Measurements from ENCODE around the gene PGPEP1. TPM values are rescaled to one million over a fixed set of nuclear protein-coding genes. Genes with fewer than 3 reads are reported as not detected.
"Not testable (repeated sequence)": the region's sequence is repeated elsewhere in the genome, so short reads cannot be mapped to it uniquely, and the experiment has no call there.

The PGPEP1 gene
- total RNA-seq, 1 donor, result 21.4 TPM

DNA sequence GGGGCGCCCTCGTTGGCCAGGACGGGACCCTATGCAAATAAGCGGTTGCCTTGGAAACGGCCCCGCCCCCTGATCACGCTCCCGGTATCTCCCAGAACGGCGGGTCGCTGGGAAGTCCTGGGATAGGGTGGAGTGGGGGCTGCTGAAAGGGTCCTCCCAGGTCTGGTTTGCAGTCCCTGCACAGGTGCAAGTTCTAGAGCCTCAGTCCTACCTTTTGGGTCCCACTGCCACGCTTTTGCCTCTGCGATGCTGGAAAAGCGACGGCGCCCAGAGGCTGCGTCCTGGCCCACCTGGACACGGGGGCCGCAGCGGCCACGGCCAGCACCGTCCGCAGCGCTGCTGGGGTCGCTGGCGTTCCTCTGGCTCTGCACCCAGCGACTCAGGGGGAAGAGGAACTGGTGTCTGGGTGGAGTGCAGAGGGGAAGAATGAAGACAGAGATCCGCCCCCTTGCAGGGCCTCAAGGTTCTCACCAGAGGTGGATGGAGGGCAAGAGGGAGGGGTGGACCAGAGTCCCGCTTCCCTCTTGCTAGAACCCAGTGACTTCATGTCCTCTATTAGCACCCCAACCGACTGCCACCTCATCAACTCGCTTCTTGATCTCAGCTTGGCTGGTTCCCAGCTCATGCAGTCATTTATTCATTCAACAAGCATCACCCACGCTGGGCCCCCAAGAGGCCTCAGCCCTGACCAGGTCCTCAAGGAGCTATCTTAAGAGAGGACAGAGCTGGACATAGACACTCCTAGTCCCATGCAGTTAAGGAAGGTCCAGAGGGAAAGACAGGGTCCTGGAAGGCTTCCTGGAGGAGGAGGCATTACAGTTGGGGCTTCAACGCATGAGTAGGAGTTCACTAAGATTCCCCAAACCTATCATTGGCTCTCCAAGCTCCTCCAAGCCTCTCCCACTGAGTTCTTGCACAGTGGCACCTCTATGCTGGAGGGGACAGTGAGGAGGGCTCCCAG lies 57.1 kb downstream of the PGPEP1 start, which contains the start of gene LRRC25:
LRRC25 (minus strand) TSS at position 381 of the 961 bp plus-strand sequence. CDS start 659 bp downstream, outside the sequence.
- peaks cover 82% of the 10 kb centered on the region for H3K4me1 ChIP-seq (ENCODE audit: insufficient read depth, low read length)
- peak within 1 kb of the TSS; percentile 81 for H3K4me3 ChIP-seq (ENCODE audit: low read length)
- no peaks in the 10 kb centered on the region for H3K9me3 ChIP-seq (ENCODE audit: low read depth, low read length)
- H3K27me3 ChIP-seq (ENCODE audit: insufficient read depth, low read length), result no peaks in the 10 kb centered on the region

DNA sequence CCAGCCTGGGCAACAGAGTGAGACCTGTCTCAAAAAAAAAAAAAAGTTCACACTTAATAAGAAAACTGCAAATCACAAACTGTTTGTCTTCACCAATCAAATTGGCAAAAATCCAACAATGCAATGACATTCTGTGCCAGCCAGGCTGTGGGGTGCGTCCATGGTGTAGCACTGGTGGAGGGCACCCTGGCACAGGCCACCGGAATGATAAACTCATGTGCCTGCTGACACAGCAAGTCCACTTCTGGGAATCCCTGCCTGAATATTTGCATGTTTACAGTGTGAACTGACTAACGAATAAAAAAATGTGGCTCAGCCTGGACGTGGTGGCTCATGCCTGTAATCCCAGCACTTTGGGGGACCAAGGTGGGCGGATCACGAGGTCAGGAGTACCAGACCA lies 58.6 kb downstream of the PGPEP1 start:
- Histone ChIP-seq H3K4me3 (ENCODE audit: low read length) (no peak overlapping the region), H3K9me3 (ENCODE audit: low read depth, low read length) (no peaks in the 10 kb centered on the region), H3K4me1 (ENCODE audit: insufficient read depth, low read length) (peaks cover 80% of the 10 kb centered on the region), H3K27me3 (ENCODE audit: insufficient read depth, low read length) (no peaks in the 10 kb centered on the region)

DNA sequence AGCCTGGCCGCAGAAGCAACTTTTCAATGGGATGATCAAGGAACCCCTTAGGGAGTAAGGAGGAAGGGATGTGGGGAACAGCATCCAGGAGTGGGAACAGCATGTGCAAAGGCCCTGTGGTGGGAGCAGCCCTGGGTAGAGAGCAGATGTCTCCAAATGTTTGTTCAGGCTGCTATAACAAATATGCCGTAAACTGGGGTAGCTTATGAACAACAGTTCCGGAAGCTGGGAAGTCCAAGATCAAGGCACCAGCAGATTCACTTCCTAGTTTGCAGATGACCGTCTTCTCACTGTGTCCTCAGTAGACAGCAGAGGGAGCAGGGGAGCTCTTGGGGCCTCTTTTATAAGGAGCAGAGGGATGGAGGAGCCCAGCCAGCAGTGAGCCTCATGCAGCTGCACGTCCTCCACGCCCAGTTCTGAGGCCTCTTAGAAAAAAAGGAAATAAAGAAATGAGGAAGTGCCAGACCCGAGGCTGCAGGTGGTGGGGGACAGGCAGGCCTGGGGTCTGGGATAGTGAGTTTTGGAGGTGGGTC lies 61.2 kb downstream of the PGPEP1 start:
- H3K27me3 ChIP-seq (ENCODE audit: insufficient read depth, low read length), result no peaks in the 10 kb centered on the region
- H3K4me3 ChIP-seq (ENCODE audit: low read length), result no peak overlapping the region
- no peaks in the 10 kb centered on the region for H3K9me3 ChIP-seq (ENCODE audit: low read depth, low read length)
- H3K4me1 ChIP-seq (ENCODE audit: insufficient read depth, low read length), result peaks cover 68% of the 10 kb centered on the region

DNA sequence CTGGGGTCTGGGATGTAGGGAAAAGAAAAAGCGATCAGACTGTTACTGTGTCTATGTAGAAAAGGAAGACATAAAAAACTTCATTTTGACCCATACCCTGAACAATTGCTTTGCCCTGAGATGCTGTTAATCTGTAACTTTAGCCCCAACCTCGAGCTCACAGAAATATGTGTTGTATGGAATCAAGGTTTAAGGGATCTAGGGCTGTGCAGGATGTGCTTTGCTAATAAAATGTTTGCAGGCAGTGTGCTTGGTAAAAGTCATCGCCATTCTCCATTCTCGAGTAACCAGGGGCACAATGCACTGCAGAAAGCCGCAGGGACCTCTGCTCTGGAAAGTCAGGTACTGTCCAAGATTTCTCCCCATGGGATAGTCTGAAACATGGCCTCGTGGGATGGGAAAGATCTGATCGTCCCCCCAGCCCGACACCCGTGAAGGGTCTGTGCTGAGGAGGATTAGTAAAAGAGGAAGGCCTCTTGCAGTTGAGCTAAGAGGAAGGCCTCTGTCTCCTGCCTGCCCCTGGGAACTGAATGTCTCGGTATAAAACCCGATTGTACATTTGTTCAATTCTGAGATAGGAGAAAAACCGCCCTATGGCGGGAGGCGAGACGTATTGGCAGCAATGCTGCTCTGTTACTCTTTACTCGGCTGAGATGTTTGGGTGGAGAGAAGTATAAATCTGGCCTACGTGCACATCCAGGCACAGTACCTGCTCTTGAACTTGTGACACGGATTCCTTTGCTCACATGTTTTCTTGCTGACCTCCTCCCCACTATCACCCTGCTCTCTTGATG lies 62.3 kb downstream of the PGPEP1 start:
- not testable (repeated sequence) for H3K27me3 ChIP-seq (ENCODE audit: insufficient read depth, low read length); H3K9me3 ChIP-seq (ENCODE audit: low read depth, low read length); H3K4me3 ChIP-seq (ENCODE audit: low read length)
- peaks cover 58% of the 10 kb centered on the region for H3K4me1 ChIP-seq (ENCODE audit: insufficient read depth, low read length)

DNA sequence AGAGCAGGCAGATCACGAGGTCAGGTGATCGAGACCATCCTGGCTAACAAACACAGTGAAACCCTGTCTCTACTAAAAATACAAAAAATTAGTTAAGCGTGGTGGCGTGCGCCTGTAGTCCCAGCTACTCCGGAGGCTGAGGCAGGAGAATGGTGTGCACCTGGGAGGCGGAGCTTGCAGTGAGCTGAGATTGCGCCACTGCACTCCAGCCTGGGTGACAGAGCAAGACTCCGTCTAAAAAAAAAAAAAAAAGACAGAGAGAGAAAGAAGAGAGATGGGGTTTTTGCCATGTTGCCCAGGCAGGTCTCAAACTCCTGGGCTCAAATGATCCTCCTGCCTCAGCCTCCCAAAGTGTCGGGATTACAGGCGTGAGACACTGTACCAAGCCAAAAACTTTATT lies 65.4 kb downstream of the PGPEP1 start:
- peaks cover 43% of the 10 kb centered on the region for H3K4me1 ChIP-seq (ENCODE audit: insufficient read depth, low read length)
- H3K9me3 ChIP-seq (ENCODE audit: low read depth, low read length); H3K4me3 ChIP-seq (ENCODE audit: low read length); H3K27me3 ChIP-seq (ENCODE audit: insufficient read depth, low read length): not testable (repeated sequence)

DNA sequence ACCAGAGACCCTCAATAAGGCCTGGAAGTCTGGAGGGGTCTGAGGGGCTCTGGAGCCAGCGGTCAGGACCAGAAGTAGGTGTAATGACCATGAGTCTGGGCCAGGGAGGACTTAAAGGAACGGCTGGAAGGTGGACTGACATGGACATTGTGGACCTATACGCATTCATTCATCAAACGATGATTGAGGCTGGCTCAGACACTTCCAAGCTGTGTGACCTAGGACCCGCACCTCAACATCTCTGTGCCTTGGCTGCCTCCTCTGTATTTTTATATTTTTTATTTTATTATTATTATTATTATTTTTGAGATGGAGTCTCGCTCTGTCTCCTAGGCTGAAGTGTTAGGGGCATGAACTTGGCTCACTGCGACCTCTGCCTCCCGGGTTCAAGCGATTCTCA lies 66.4 kb downstream of the PGPEP1 start:
- H3K4me3 ChIP-seq (ENCODE audit: low read length), result no peak overlapping the region
- H3K4me1 ChIP-seq (ENCODE audit: insufficient read depth, low read length), result peaks cover 33% of the 10 kb centered on the region
- no peaks in the 10 kb centered on the region for H3K27me3 ChIP-seq (ENCODE audit: insufficient read depth, low read length)
- H3K9me3 ChIP-seq (ENCODE audit: low read depth, low read length), result no peaks in the 10 kb centered on the region

DNA sequence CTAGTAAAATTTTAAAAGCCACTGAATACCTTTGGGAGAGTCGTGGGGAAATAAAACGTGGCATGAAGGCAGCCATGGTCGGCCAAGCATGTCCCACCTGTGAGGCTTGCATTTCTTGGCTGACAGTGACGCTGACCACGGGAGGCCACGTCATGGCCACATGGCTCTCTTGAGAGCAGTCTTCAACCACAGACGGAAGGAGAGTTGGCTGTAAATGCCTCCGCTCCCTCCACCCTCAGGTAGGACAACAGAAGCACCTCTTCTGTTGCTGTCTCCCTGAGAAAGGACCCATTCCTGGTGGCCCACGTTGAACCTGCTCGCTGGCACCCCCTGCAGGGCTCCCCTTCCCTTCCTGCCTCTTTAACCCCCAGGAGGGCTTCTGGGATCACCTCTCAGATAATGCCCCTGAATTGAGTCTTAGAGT lies 67.7 kb downstream of the PGPEP1 start:
- Histone ChIP-seq H3K4me1 (ENCODE audit: insufficient read depth, low read length) (peaks cover 20% of the 10 kb centered on the region), H3K4me3 (ENCODE audit: low read length) (no peak overlapping the region), H3K9me3 (ENCODE audit: low read depth, low read length) (no peaks in the 10 kb centered on the region), H3K27me3 (ENCODE audit: insufficient read depth, low read length) (no peaks in the 10 kb centered on the region)

DNA sequence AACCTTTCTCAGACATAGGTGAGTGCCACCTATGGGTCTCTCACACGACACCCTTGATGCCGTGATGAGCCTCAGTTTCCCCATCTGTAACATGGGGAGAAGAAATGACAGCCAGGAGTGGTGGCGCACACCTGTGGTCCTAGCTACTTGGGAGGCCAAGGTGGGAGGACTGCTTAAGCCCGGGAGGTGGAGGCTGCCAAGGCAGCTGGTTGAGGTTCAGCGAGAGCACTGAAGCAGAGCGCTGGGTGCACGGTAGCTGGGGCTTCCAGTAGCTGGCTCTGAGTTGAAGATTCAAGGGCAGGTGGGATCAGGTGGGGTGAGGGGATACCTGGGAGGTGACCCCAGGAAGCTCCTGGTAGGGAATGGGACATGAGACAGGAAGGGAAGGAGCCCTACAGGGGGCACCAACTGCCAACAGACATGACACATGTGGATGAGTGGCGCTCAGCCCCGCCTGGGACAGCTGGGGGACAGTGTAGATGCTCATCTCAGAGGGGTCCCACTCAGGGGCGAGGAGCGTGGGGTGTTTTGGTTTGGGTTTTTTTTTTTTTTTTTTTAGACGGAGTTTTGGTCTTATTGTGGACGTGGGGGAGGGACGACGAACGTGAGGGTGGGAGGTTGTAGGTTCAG lies 72.3 kb downstream of the PGPEP1 start:
- Histone ChIP-seq H3K9me3 (ENCODE audit: low read depth, low read length) (no peaks in the 10 kb centered on the region), H3K4me3 (ENCODE audit: low read length) (no peak overlapping the region), H3K4me1 (ENCODE audit: insufficient read depth, low read length) (peaks cover 47% of the 10 kb centered on the region), H3K27me3 (ENCODE audit: insufficient read depth, low read length) (no peaks in the 10 kb centered on the region)

DNA sequence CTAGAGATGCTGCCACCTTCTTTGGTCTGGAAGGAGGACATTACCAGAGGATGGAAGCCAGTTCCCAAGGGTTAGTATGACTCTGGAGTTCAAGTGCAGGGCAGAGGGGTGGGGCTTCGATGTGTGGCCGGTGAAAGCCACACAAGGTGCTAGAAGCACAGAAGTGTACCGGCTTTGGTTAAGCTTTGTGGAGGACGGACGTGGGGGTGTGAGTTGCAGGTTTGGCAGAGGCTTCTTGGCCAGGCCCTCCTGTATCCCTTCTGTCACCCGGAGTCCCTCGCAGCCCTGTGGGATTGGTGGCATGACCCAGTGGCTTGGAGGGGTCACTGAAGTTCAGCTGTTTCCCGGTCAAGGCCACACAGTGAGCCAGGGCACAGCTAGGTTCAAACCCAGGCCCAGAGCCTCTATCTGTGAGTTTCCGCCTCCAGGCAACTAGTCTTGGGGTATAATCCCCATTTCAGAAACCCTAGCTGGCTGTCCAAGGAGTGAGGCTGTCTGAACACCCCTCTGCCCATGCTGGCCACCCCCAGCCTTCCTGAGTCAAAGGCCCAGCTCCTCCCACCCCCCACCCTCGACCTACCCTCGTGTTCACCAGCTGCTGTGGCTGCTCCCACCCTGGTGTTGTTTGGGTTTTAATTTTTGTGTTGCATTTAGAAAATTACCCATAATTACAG lies 74.2 kb downstream of the PGPEP1 start:
- H3K9me3 ChIP-seq (ENCODE audit: low read depth, low read length), result no peaks in the 10 kb centered on the region
- H3K27me3 ChIP-seq (ENCODE audit: insufficient read depth, low read length), result no peaks in the 10 kb centered on the region
- no peak overlapping the region for H3K4me3 ChIP-seq (ENCODE audit: low read length)
- H3K4me1 ChIP-seq (ENCODE audit: insufficient read depth, low read length), result peaks cover 55% of the 10 kb centered on the region

DNA sequence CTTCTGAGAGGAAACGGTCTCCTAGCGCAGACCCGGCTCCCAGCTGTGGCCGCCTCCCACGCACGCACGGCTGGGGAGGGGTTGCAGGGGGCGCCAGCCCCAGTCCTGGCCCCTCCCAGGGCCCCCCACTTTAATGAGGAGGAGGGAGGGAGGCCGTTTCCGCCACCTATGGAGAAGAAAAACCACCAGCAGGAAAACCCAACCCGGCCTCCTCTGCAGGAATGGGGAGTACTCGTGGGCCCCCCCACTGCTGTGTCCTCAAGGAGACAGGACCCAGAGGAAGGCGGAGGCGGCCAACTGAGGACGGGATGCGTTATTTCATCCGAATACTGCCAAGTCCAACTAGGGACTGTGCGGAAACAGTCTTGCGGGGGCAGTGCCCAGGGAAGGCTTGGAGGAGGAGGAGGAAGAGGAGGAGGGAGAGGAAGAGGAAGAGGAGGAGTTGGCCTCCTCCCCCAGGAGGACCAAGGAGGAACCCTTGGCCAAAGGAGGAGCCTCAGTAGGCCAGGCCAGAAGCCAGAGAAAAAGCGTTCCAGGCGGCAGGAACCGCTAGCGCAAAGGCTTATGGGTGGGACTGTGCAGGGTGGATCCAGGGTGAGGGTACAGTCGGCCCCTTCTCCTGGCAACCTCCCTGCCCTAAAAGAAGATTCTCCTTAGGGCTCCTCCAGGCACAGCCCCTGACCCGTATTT lies 74.9 kb downstream of the PGPEP1 start:
- peaks cover 61% of the 10 kb centered on the region for H3K4me1 ChIP-seq (ENCODE audit: insufficient read depth, low read length)
- H3K4me3 ChIP-seq (ENCODE audit: low read length), result peak overlapping the region; percentile 12
- no peaks in the 10 kb centered on the region for H3K27me3 ChIP-seq (ENCODE audit: insufficient read depth, low read length)
- no peaks in the 10 kb centered on the region for H3K9me3 ChIP-seq (ENCODE audit: low read depth, low read length)

DNA sequence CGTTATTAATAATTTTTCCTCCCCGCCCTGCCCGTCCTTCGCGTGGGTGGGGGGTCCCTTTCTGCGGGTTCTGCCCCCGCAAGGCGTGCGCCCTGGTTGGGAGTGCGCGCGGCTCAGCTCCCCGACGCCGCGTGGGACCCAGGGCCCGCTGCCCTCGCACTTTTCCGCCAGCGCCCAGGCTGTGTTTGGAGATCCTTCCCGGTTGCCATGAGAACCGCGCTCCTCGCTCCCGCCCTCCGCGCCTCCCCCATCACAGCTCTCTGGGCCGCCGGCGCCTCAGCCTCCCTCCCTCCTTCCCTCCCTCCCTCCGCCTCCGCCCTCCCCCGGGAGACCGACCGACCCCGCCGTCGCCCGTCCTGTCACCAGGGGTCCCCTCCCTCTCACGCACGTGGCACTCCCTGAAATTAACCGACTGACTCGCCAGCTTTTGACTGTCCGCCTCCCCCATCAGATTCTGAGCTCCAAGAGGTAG lies 76.4 kb downstream of the PGPEP1 start:
- H3K4me1 ChIP-seq (ENCODE audit: insufficient read depth, low read length), result peaks cover 72% of the 10 kb centered on the region
- peak overlapping the region; percentile 30 for H3K4me3 ChIP-seq (ENCODE audit: low read length)
- H3K9me3 ChIP-seq (ENCODE audit: low read depth, low read length), result no peaks in the 10 kb centered on the region
- H3K27me3 ChIP-seq (ENCODE audit: insufficient read depth, low read length), result no peaks in the 10 kb centered on the region

DNA sequence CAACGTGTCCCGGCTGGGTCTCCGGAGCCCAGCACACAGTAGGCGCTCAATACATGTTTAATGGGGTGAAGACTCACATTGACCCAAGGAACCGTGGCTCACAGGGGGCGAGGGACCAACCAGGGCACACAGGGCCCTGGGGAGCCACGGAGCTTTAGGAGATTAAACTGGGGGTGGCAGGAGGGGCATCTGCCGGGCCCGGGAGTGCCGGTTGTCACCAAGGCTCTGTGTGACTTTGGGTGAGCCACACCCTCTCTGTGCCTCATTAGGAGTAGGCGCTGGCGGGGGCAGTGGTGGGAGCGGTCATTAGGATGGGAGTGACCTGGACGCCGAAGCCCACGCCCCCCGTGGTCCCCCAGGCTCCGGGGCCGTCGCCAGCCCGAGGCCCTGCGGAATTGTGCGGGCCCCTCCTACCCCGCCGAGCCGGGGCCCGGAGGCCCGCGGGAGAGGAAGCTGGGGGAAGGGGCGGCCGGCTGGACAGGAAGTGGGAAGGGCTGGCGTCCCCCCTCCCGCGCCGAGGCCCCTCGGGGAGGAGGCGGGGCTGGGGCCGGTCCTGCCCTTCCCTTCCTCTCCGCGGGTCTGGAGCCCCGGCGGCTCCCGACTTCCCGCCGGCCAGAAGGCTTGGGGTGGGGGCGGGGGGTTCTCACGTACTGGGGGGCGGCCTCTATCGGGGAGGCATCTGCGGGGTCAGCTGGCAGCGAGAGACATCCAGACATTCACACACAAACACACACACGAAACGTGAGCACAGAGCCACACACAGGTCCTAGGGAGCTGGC lies 77.0 kb downstream of the PGPEP1 start:
- peak overlapping the region; percentile 30 for H3K4me3 ChIP-seq (ENCODE audit: low read length)
- no peaks in the 10 kb centered on the region for H3K27me3 ChIP-seq (ENCODE audit: insufficient read depth, low read length)
- H3K9me3 ChIP-seq (ENCODE audit: low read depth, low read length), result no peaks in the 10 kb centered on the region
- peaks cover 79% of the 10 kb centered on the region for H3K4me1 ChIP-seq (ENCODE audit: insufficient read depth, low read length)

DNA sequence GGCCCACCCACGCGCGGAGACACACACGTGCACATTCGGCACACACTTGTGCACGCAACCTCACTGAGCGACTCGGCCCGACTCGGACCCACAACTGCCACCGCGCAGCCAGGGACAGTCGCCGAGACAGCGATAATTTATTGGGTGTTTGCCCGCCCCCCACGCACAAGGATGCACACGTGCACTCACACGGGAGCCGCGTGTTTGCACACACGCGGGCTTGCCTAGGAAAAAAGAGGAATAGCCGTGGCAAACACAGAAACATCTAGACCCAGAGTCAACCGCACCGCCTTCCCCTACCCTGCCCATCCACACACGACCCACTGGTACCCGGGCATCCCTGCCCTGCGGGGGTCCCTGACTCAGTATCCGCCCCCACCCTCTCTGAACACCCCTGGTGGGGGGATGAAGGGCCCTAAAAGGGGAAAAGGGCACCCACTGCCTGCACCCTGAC lies 77.7 kb downstream of the PGPEP1 start:
- Histone ChIP-seq H3K4me3 (ENCODE audit: low read length) (no peak overlapping the region), H3K4me1 (ENCODE audit: insufficient read depth, low read length) (peaks cover 85% of the 10 kb centered on the region), H3K27me3 (ENCODE audit: insufficient read depth, low read length) (no peaks in the 10 kb centered on the region), H3K9me3 (ENCODE audit: low read depth, low read length) (no peaks in the 10 kb centered on the region)
